Upper lobe of right lung (tissue), 1 donor: ENCODE measurements around the gene DHRS7C. TPM values are rescaled to one million over a fixed set of nuclear protein-coding genes. Genes with fewer than 3 reads are reported as not detected.

Source experiments
- ATAC-seq: fragments of 200-7000 bp; cut with Tn5 transposase; one replicate; pipeline ENCODE4 v1.9.1; 2020; ENCODE audit warnings: mild to moderate bottlenecking, moderate library complexity
- DNase-seq: peaks from one replicate; pipeline ENCODE4 v3.0.0-alpha.2; 2020
- H3K27ac ChIP-seq: fragments of 200-600 bp; one replicate; pipeline ENCODE4 v1.8.0; 2022
- H3K27me3 ChIP-seq: fragments of 200-600 bp; one replicate; pipeline ENCODE4 v1.8.0; 2022; ENCODE audit warnings: mild to moderate bottlenecking
- H3K36me3 ChIP-seq: fragments of 200-600 bp; one replicate; pipeline ENCODE4 v1.8.0; 2022
- H3K4me1 ChIP-seq: fragments of 200-600 bp; one replicate; pipeline ENCODE4 v1.8.0; 2022
- H3K4me3 ChIP-seq: fragments of 200-600 bp; one replicate; pipeline ENCODE4 v1.8.0; 2022; ENCODE audit warnings: mild to moderate bottlenecking
- H3K9me3 ChIP-seq: fragments of 200-600 bp; one replicate; pipeline ENCODE4 v1.8.0; 2022
- CTCF ChIP-seq: fragments of 200-600 bp; IDR thresholded peaks from one replicate; pipeline ENCODE4 v1.8.0; 2022; ENCODE audit warnings: antibody characterized with exemption
- intact Hi-C: fragments of 100-400 bp; cut with DNase I; formaldehyde crosslinking; loops from one replicate; pipeline ENCODE4 v1.11.0; 2022
- total RNA-seq: library from RNA; stranded (reverse); fragmentation: NEBNext Ultra II Directional; extraction: Animal tissue kit (Norgen Biotek cat#: 25700); gene quantifications from one replicate; pipeline ENCODE4 v1.2.1, GENCODE V29; 2021
- donor health status: DM: no; HTN: yes; CAD: no; lungs with severe emphysema.

The DHRS7C gene
- total RNA-seq, 1 donor from 2014 or later, result not detected

GRCh38 chr17:9806699-9807098, 15.3 kb upstream of the DHRS7C start:
- Histone ChIP-seq H3K4me1 (no peaks in the 10 kb centered on the region), H3K27me3 (no peaks in the 10 kb centered on the region), H3K27ac (no peak overlapping the region), H3K9me3 (no peaks in the 10 kb centered on the region), H3K4me3 (no peak overlapping the region), H3K36me3 (no peaks in the 10 kb centered on the region)
- DNase-seq (no peak), ATAC-seq (no peak)
- no peak for TF ChIP-seq CTCF
- intact Hi-C loops, result no loop called here

- Histone ChIP-seq H3K36me3 (no peaks in the 10 kb centered on the region), H3K4me3 (no peak overlapping the region), H3K27me3 (no peaks in the 10 kb centered on the region), H3K4me1 (no peaks in the 10 kb centered on the region), H3K9me3 (no peaks in the 10 kb centered on the region), H3K27ac (no peak overlapping the region)
- no peak for ATAC-seq
- DNase-seq, result no peak
- no peak for TF ChIP-seq CTCF
- intact Hi-C loops, result no loop called here
Measured at GRCh38 chr17:9805769-9806168, 14.4 kb upstream of the DHRS7C start.

- Histone ChIP-seq H3K27ac (no peak overlapping the region), H3K4me1 (no peaks in the 10 kb centered on the region), H3K36me3 (no peaks in the 10 kb centered on the region), H3K4me3 (no peak overlapping the region), H3K9me3 (no peaks in the 10 kb centered on the region), H3K27me3 (no peaks in the 10 kb centered on the region)
- TF ChIP-seq CTCF, result no peak
- intact Hi-C loops, result no loop called here
- DNase-seq (no peak), ATAC-seq (no peak)
Measured at GRCh38 chr17:9802697-9803096, 11.3 kb upstream of the DHRS7C start.

GRCh38 chr17:9802294-9802693, 10.9 kb upstream of the DHRS7C start:
- Histone ChIP-seq H3K27ac (no peak overlapping the region), H3K9me3 (no peaks in the 10 kb centered on the region), H3K27me3 (no peaks in the 10 kb centered on the region), H3K4me1 (no peaks in the 10 kb centered on the region), H3K36me3 (no peaks in the 10 kb centered on the region), H3K4me3 (no peak overlapping the region)
- intact Hi-C loops, result no loop called here
- ATAC-seq (no peak), DNase-seq (no peak)
- no peak for TF ChIP-seq CTCF

GRCh38 chr17:9801505-9801904, 10.1 kb upstream of the DHRS7C start:
- H3K27me3 ChIP-seq, result no peaks in the 10 kb centered on the region

More at GRCh38 chr17:9801505-9801904, 10.1 kb upstream of the DHRS7C start:
- TF ChIP-seq CTCF, result no peak
- no peak for DNase-seq
- intact Hi-C loops, result no loop called here
- no peak overlapping the region for H3K4me3 ChIP-seq
- H3K4me1 ChIP-seq, result no peaks in the 10 kb centered on the region
- H3K36me3 ChIP-seq, result no peaks in the 10 kb centered on the region
- H3K9me3 ChIP-seq, result no peaks in the 10 kb centered on the region
- ATAC-seq, result no peak
- H3K27ac ChIP-seq, result no peak overlapping the region
